KOPT-K1 (cell line): ENCODE data around the gene MAST2.

Experiments
- H3K27ac ChIP-seq: fragments of 200-600 bp; sonication (generic); 2 replicates; pipeline ENCODE4 v1.5.1; 2016; ENCODE audit warnings: antibody characterized with exemption, mild to moderate bottlenecking, low read depth, low read length; ENCODE audit not compliant: poor library complexity, severe bottlenecking
- H3K36me3 ChIP-seq: fragments of 200-600 bp; sonication (generic); 2 replicates; pipeline ENCODE4 v1.5.1; 2017; ENCODE audit warnings: antibody characterized with exemption, mild to moderate bottlenecking, low read length, moderate library complexity; ENCODE audit not compliant: insufficient read depth
- H3K9me3 ChIP-seq: fragments of 200-600 bp; sonication (generic); 2 replicates; pipeline ENCODE4 v1.5.1; 2017; ENCODE audit warnings: antibody characterized with exemption, low read length, mild to moderate bottlenecking; ENCODE audit not compliant: insufficient read depth, poor library complexity, severe bottlenecking

The MAST2 gene

DNA sequence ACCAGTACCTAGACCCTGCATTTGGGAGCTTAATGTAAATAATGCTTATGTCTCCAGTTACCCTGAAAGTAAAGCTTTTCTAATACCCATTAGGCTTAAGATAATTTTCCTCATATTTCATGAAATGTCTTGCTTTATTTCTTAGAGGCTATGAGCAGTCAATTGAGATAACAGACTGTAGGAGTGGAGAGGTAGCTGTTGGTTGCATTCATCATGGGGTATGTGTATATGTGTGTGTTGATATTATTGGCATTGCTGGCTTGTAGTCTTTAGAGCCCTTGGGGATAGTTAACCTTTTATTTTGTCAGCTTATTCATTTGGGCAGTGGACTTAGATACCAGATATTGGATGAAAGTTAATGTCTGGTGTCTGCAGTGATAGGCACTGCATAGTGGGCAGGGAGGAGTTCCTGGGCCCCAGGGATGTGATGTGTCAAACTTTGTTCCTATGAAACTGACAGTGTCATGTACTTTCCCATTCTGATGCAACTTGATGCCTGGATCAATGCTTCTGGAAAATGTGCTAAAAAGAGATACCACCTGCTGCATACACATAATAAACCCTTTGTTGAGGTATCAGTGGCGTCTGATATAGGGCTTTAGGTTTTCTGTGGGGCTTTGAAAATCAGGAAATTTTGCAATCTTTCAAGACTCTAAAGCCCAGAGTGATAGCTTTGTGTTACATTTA, 83.9 kb downstream of the MAST2 start:
- Histone ChIP-seq H3K9me3 (no peaks in the 10 kb centered on the region), H3K27ac (no peak overlapping the region), H3K36me3 (no peaks in the 10 kb centered on the region)

DNA sequence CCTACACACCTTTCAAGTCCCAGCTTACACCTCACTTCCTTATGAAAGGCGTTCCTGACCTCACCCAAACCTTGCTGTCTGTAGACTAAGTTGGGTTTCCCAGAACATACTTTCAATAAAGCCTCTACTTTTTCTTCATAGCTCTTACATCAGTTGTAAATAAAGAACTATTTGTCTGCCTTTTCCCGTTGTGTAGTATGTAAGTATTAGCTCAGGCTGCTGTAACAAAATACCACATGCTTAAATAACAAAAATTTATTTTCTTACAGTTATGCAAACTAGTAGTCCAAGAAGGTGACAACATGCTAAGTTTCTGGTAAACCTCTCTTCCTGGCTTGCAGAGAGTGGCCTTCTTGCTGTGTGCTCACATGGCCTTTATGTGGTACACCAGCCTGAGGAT, 86.7 kb downstream of the MAST2 start:
- H3K36me3 ChIP-seq: no peaks in the 10 kb centered on the region
- H3K9me3 ChIP-seq: no peaks in the 10 kb centered on the region
- no peak overlapping the region for H3K27ac ChIP-seq

DNA sequence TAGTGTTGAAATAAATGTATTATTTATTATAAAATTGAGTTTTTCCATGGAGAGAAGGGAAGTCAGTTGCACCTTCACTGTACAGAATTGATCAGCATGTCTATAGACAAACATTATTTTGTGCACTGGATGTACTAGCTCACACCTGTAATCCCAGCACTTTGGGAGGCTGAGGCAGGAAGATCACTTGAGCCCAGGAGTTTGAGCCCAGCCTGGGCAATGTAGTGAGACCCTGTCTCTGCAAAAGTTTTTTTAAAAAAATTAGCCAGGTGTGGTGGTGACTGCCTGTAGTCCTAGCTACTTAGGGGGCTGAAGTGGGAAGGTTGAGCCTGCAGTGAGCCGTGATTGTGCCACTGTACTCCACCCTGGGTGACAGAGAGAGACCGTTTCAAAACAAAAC, 87.7 kb downstream of the MAST2 start:
- H3K36me3 ChIP-seq: no peaks in the 10 kb centered on the region
- H3K27ac ChIP-seq: no peak overlapping the region
- no peaks in the 10 kb centered on the region for H3K9me3 ChIP-seq

DNA sequence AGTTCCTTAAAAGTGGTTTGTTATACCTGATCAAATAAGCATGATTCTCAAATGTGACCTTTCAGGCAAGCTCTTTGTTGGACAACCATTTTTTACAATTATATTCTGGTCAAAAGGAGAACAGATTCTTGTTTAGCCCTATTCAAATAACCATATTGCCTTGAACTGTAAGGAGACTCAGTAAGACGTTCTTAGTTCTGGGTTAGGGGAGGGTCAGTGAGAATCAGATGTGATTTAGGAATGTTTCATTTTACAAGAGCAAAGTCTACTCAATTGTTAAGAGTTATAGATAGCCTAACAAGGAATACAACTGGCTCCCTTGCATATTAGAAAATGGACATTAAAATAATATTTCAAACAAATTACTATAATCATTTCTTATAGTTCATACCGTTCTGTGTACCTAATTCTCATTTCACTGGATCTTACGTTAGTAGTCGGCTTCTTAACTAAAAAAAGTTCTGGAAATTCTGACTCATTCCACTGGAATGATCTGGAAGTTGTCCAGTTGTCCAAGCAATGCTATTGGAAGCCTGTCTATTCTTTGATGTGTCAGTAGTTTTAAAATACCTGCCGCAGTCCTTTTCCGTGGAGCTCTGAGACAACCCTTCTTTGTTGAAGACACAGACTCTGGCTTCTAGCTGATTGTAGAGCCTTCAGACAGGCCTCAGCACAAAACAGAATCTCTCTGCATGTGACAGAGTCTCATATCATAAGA, 88.8 kb downstream of the MAST2 start:
- Histone ChIP-seq H3K36me3 (no peaks in the 10 kb centered on the region), H3K27ac (no peak overlapping the region), H3K9me3 (no peaks in the 10 kb centered on the region)

DNA sequence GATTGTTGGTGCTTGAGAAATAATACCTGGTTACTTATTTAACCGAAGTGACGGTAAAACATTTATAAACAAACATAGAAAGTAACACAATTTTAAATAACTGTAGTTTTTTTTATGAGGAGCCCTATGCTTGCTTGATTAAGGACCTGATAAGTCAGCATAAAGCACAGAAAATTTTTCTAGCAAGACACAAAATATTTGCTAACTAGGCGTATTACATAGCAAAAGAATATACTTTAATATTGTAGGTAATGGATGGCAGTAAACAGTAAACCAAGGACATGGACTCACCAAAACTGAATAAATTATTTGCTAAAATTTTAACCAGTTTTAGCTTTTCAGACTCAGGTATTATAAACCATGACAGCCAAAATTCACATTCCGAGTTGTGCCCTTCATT, 90.9 kb downstream of the MAST2 start:
- no peak overlapping the region for H3K27ac ChIP-seq
- H3K9me3 ChIP-seq: no peaks in the 10 kb centered on the region
- H3K36me3 ChIP-seq: no peaks in the 10 kb centered on the region

DNA sequence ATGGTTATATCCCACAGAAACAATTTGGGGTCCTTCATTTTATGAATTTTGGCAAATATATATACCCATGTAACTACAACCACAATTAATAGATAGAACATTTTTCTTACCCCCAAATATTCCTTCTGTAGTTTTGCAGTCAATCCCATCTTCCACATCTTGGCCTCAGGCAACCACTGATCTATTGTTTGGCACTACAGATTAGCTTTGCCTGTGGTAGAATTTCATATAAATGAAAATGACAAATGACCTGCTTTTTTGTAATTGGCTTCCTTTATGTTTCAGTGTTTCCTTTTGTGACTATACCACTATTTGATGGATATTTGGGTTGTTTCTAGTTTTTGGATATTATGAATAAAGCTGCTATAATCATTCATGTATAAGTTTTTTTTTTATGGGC, 91.5 kb downstream of the MAST2 start:
- H3K27ac ChIP-seq: no peak overlapping the region
- no peaks in the 10 kb centered on the region for H3K36me3 ChIP-seq
- H3K9me3 ChIP-seq: no peaks in the 10 kb centered on the region

DNA sequence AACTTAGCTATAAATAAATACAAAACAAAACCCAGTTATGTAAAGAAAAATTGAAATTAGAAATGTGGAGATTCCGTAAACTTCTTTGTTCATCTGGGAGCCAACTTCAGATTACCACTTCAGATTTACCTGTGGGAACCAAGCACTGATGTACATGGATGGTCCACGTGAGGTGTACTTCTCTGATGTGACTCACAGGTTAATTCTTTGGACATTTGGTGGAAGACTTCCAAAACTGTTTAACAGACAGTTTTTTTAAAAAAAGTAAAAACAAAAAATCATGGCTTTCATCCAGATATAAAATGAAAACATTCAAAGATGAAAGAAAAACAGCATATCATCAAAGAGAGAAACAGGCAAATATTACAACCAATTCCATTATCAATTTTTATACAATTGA, 92.0 kb downstream of the MAST2 start:
- H3K27ac ChIP-seq: no peak overlapping the region
- no peaks in the 10 kb centered on the region for H3K9me3 ChIP-seq
- H3K36me3 ChIP-seq: no peaks in the 10 kb centered on the region

DNA sequence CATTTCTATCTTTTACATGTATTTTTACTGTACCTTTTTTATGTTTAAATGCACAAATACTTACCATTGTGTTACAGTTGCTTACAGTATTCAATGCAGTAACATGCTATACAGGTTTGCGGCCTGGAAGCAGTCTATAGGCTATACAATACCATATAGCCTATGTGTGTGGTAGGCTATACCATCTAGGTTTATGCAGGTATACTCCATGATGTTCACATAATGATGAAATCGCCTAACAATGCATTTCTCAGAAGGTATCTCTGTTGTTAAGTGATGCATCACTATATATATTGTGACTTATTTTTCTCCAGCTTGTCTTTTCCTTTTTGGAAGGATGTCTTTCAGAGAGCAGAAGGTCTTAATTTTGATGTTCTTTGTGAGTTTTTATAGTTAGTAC, 103.5 kb downstream of the MAST2 start:
- no peaks in the 10 kb centered on the region for H3K9me3 ChIP-seq
- no peaks in the 10 kb centered on the region for H3K36me3 ChIP-seq
- H3K27ac ChIP-seq: no peak overlapping the region

DNA sequence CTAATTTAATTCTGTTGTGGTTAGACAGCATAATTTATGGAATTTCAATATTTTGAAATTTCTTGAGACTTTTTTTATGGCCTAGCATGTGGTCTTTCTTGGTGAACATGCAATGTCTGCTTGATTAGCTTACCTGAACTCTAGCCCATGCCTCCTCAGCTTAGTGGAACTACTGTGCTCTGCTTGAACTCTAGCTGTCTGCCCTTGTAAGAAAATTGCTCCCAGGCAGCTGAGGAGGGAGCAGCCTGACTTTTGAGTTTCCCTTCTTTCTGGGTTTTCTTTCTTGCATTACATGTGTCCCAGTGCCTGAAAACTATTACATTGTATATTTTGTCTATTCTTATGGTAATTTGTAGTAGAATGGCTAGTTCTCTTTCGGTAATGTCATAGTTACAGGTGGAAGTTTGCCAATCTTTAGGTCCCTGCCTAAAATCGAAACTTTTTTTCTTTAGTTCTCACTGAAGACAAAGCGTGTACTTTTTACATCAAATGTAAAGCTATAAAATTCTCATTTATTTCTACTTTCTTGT, 105.3 kb downstream of the MAST2 start:
- Histone ChIP-seq H3K36me3 (no peaks in the 10 kb centered on the region), H3K27ac (no peak overlapping the region), H3K9me3 (no peaks in the 10 kb centered on the region)

DNA sequence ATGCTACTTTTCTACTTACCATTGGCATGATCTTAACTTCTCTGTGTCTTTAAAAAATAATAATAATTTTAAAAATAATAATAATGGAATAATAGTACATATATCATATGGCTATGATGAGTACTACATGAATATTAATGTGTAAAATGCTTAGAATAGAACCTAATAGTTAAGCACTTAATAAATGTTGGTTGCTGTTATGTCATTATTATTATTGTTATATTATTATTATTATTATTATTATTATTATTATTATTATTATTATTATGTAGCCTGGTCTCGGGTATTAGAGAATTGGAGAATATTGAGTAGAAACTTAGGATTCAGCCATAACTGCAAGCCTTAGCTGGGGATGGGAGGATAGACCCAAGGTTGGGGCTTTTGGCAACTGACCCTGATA, 108.2 kb downstream of the MAST2 start:
- no peaks in the 10 kb centered on the region for H3K9me3 ChIP-seq
- no peaks in the 10 kb centered on the region for H3K36me3 ChIP-seq
- H3K27ac ChIP-seq: no peak overlapping the region

DNA sequence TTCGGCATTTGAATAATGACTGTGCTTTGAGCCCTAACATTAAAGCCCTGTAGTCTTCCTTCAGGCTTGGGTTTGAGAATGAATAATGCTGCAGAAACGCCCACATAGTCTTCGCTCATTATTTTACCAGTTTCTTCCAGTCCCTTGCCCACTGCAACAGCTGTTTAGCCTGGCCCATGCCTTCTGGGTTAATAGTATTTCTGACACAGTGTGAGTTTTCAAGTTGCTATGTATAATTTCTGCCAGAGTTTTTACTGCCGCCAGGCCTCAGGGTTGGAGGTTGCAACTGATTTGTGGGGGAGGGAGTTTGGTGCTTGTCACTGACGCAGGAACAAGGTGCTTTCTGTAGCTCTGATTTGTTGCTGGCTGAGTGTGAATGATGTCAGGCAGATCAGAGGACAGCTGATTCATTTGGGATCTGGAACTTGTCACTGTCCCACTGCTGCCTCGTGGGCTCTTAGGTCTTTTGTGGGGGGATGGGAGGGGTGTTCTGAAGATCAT, 109.8 kb downstream of the MAST2 start:
- Histone ChIP-seq H3K27ac (no peak overlapping the region), H3K9me3 (no peaks in the 10 kb centered on the region), H3K36me3 (no peaks in the 10 kb centered on the region)

DNA sequence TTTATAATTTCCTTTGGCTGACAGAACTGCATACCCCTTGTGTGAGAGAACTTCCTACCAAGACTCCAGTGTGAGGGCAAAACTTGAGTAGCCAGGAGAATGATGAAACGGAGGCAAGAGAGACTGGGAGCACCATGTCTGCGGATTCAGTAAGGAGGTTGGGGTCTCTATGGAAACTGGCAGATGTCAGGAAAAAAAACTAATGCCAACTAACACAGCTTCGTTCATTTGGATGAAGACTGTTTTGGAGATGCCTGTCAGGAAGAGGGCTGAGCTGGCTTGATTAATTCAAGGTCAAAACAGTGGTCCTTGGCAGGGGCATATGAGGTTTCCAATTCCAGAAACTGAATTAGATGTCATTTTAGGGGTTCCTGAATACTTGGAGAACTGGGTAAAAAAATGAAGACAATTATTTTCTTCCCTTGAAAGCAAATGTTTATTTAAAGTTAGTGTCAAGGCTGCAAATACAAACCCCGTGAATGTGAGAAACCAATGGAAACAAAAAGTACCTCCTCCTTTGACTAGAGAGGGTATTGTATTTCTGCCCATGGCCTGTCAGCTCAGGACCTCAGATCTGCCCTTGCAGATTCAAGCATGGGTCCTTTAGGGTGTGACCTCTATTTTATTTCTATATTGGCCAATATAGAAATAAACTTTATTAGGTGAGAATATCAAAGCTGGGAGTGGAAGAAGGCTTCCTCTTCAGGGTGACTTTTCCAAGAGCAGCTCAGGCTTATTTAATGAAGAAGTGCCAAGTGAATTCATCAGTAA, 110.5 kb downstream of the MAST2 start:
- Histone ChIP-seq H3K27ac (no peak overlapping the region), H3K9me3 (no peaks in the 10 kb centered on the region)

DNA sequence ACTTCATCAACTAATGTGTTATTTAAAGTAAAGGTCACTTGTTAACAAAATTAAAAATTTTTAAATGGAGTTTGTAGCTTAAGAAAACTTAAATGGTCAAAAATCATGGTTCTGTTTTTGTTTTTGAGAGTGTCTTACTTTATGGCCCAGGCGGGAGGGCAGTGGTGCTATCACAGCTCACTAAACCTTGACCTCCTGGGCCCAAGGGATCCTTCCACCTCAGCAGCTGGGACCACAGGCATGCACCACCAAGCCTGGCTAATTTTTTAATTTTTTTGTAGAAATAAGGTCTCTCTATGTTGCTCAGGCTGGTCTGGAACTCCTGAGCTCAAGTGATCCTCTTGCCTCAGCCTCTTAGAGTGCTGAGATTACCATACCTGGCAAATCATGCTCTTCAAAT, 111.4 kb downstream of the MAST2 start:
- H3K36me3 ChIP-seq: no peaks in the 10 kb centered on the region
- no peaks in the 10 kb centered on the region for H3K9me3 ChIP-seq
- no peak overlapping the region for H3K27ac ChIP-seq

More for the DNA sequence above, 110.5 kb downstream of the MAST2 start:
- no peaks in the 10 kb centered on the region for H3K36me3 ChIP-seq

DNA sequence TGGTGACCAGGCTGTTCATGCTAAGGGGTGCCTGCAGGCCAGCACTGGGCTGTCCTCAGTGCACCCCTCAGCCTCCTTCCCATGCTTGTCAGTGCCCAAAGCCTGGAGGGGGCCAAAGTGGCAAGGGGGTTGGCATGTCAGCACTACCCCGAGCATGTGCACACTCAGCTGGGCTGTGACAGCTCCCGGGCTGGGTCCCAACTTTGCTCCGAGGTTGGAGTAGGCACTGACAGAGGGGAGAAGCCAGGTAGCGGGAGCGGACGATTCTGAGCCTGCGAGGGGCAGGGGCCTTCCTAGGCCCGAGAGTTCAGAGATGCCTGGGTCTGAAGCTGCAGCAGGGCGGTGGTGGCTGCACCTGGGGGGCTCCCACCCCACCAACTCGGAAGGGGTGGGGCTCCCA, 119.0 kb downstream of the MAST2 start:
- peaks cover 11% of the 10 kb centered on the region for H3K9me3 ChIP-seq
- H3K27ac ChIP-seq: no peak overlapping the region
- no peaks in the 10 kb centered on the region for H3K36me3 ChIP-seq

DNA sequence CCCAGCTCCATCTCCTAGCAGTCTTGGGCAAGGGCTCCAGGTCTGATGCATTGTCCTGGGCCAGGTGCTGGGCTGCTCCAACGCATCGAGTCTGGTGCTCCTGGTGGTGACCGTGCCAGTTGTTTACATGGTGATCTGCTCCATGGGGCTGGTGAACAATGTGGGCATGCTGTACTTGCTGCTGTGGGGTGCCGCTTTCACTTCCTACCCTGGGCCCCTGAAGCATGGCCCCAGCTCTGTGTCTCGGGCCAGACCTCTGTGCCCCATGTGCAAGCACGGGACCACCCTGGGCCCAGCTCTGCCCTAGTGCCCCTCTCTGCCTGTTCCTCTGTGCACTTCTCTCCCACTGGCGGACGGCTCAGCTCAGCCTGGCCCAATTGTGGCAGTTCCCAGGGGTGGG, 119.4 kb downstream of the MAST2 start:
- H3K36me3 ChIP-seq: no peaks in the 10 kb centered on the region
- H3K27ac ChIP-seq: no peak overlapping the region
- peaks cover 11% of the 10 kb centered on the region for H3K9me3 ChIP-seq
